ENCODE results near the gene NACA2.

- TF ChIP-seq, protein P1, sequence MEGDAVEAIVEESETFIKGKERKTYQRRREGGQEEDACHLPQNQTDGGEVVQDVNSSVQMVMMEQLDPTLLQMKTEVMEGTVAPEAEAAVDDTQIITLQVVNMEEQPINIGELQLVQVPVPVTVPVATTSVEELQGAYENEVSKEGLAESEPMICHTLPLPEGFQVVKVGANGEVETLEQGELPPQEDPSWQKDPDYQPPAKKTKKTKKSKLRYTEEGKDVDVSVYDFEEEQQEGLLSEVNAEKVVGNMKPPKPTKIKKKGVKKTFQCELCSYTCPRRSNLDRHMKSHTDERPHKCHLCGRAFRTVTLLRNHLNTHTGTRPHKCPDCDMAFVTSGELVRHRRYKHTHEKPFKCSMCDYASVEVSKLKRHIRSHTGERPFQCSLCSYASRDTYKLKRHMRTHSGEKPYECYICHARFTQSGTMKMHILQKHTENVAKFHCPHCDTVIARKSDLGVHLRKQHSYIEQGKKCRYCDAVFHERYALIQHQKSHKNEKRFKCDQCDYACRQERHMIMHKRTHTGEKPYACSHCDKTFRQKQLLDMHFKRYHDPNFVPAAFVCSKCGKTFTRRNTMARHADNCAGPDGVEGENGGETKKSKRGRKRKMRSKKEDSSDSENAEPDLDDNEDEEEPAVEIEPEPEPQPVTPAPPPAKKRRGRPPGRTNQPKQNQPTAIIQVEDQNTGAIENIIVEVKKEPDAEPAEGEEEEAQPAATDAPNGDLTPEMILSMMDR (optimal IDR thresholded peaks at IDR 0.05 in 1 of 3, IDR thresholded peaks at IDR 0.05 in 1 of 3, conservative IDR thresholded peaks at IDR 0.05 in 1 of 3; ENCODE audit: extremely low read depth in 1 of 3, insufficient read depth in 2 of 3, low read length in 3 of 3) = no peak
- no peak for TF ChIP-seq EZH2 (IDR thresholded peaks at IDR 0.05; ENCODE audit: low read length)
These were observed 10.3 kb upstream of the NACA2 start for GRCh38 chr17:61601297-61601696.

All from keratinocyte (primary cell).